Testis (tissue), 2 donors: ENCODE data around the gene ADGRG3.

Experiments
- CTCF ChIP-seq, 3 experiments: fragments of 450-650 bp in 2 of 3; fragments of 200-600 bp in 1 of 3; sonication (generic) in 1 of 3; IDR thresholded peaks; one replicate each; pipeline ENCODE4 v1.5.1; 2016 to 2019; ENCODE audit warnings: antibody characterized with exemption in 3 of 3, mild to moderate bottlenecking in 2 of 3, moderate library complexity in 1 of 3
- POLR2A ChIP-seq: fragments of 450-650 bp; IDR thresholded peaks from one replicate; pipeline ENCODE4 v1.6.1; 2017; ENCODE audit warnings: antibody characterized with exemption, mild to moderate bottlenecking, moderate library complexity

GRCh38 chr16:57700781-57701551 lies 32.9 kb downstream of the ADGRG3 start:
- TF ChIP-seq CTCF (IDR thresholded peaks at IDR 0.05) (no peak), POLR2A (no peak)
